IPS DF 6.9 (cell line): ENCODE results near the gene L3HYPDH.

Experiments
- DNase-seq: peaks from one replicate; pipeline ENCODE4 v3.0.0-alpha.2; 2013; ENCODE audit warnings: low read depth, low spot score
- H3K27ac ChIP-seq: one replicate; pipeline ENCODE4 v1.5.1; 2013; ENCODE audit warnings: low read length, control low read depth
- H3K27me3 ChIP-seq: 2 replicates; pipeline ENCODE4 v1.6.1; 2013; ENCODE audit warnings: mild to moderate bottlenecking, low read length; ENCODE audit not compliant: control insufficient read depth, insufficient read depth
- H3K36me3 ChIP-seq: 2 replicates; pipeline ENCODE4 v1.6.1; 2013; ENCODE audit warnings: low read length; ENCODE audit not compliant: control insufficient read depth, insufficient read depth
- H3K4me1 ChIP-seq: 2 replicates; pipeline ENCODE4 v1.6.1; 2013; ENCODE audit warnings: low read length; ENCODE audit not compliant: control insufficient read depth, insufficient read depth
- H3K4me3 ChIP-seq: 2 replicates; pipeline ENCODE4 v1.5.1; 2013; ENCODE audit warnings: mild to moderate bottlenecking, low read length
- H3K9me3 ChIP-seq: 2 replicates; pipeline ENCODE4 v1.6.1; 2013; ENCODE audit warnings: low read length, inconsistent platforms; ENCODE audit not compliant: control insufficient read depth, insufficient read depth
- WGBS: extraction: QIAGEN DNeasy Blood & Tissue Kit; methylation state at CpG from one replicate; pipeline ENCODE4 v1.1.7; 2013; ENCODE audit warnings: mixed read lengths, missing lambda C conversion rate; ENCODE audit not compliant: insufficient read length, insufficient coverage; 5-methylcytosine and 5-hydroxymethylcytosine counted together

The L3HYPDH gene

GRCh38 chr14:59483819-59484638 lies at the start of gene L3HYPDH, which contains the start of gene JKAMP:
Gene L3HYPDH, minus strand, starts transcription at chr14:59484408. Its CDS starts 92 bp downstream, at chr14:59484316.
Gene JKAMP, plus strand, starts transcription at chr14:59484517. Its CDS starts 73 bp downstream, at chr14:59484590.
- H3K4me1 ChIP-seq, result no peaks in the 10 kb centered on the region
- H3K27me3 ChIP-seq, result no peaks in the 10 kb centered on the region
- H3K9me3 ChIP-seq, result no peaks in the 10 kb centered on the region
- DNase-seq, result peak; percentile 92
- no CpG with 5 or more reads among the region's 92 CpGs for WGBS
- H3K4me3 ChIP-seq, result peak within 1 kb of the TSS; percentile 69
- H3K27ac ChIP-seq, result no peak within 1 kb of the TSS
- H3K36me3 ChIP-seq, result no peaks in the 10 kb centered on the region; the same call in 1 of the 2 replicates

GRCh38 chr14:59532419-59532818 lies 48.2 kb upstream of the L3HYPDH start:
- H3K27me3 ChIP-seq, result no peaks in the 10 kb centered on the region
- H3K36me3 ChIP-seq, result no peaks in the 10 kb centered on the region
- H3K4me3 ChIP-seq, result no peak overlapping the region
- H3K4me1 ChIP-seq, result no peaks in the 10 kb centered on the region
- no peaks in the 10 kb centered on the region for H3K9me3 ChIP-seq
- WGBS, result no CpG with 5 or more reads among the region's 1 CpG
- H3K27ac ChIP-seq, result no peak overlapping the region
- DNase-seq, result no peak

- no peak for DNase-seq
- Histone ChIP-seq H3K36me3 (no peaks in the 10 kb centered on the region), H3K27me3 (no peaks in the 10 kb centered on the region), H3K9me3 (no peaks in the 10 kb centered on the region), H3K27ac (no peak overlapping the region), H3K4me3 (no peak overlapping the region), H3K4me1 (no peaks in the 10 kb centered on the region)
Measured at GRCh38 chr14:59530349-59530748, 46.1 kb upstream of the L3HYPDH start.

- H3K4me3 ChIP-seq, result no peak overlapping the region
- DNase-seq, result no peak
- no peaks in the 10 kb centered on the region for H3K36me3 ChIP-seq
- no peaks in the 10 kb centered on the region for H3K9me3 ChIP-seq
- H3K27me3 ChIP-seq, result no peaks in the 10 kb centered on the region
- no CpG with 5 or more reads among the region's 2 CpGs for WGBS
- no peaks in the 10 kb centered on the region for H3K4me1 ChIP-seq
- H3K27ac ChIP-seq, result no peak overlapping the region
Measured at GRCh38 chr14:59529189-59529588, 45.0 kb upstream of the L3HYPDH start.

- DNase-seq, result no peak
- Histone ChIP-seq H3K9me3 (no peaks in the 10 kb centered on the region), H3K36me3 (no peaks in the 10 kb centered on the region), H3K4me1 (no peaks in the 10 kb centered on the region), H3K27me3 (no peaks in the 10 kb centered on the region), H3K4me3 (no peak overlapping the region), H3K27ac (no peak overlapping the region)
- no CpG with 5 or more reads among the region's 3 CpGs for WGBS
Measured at GRCh38 chr14:59520224-59520623, 36.0 kb upstream of the L3HYPDH start.

- DNase-seq, result peak; percentile 29
Measured at GRCh38 chr14:59511916-59512575, 27.8 kb upstream of the L3HYPDH start.

GRCh38 chr14:59510966-59511365 lies 26.8 kb upstream of the L3HYPDH start:
- H3K36me3 ChIP-seq, result no peaks in the 10 kb centered on the region
- H3K27ac ChIP-seq, result no peak overlapping the region
- WGBS, result no CpG with 5 or more reads among the region's 3 CpGs
- no peak overlapping the region for H3K4me3 ChIP-seq
- no peak for DNase-seq
- H3K4me1 ChIP-seq, result no peaks in the 10 kb centered on the region
- no peaks in the 10 kb centered on the region for H3K9me3 ChIP-seq
- no peaks in the 10 kb centered on the region for H3K27me3 ChIP-seq

More at GRCh38 chr14:59511916-59512575, 27.8 kb upstream of the L3HYPDH start:
- H3K27ac ChIP-seq, result no peak overlapping the region
- H3K9me3 ChIP-seq, result no peaks in the 10 kb centered on the region
- no peaks in the 10 kb centered on the region for H3K27me3 ChIP-seq
- H3K4me3 ChIP-seq, result no peak overlapping the region
- no CpG with 5 or more reads among the region's 4 CpGs for WGBS
- H3K36me3 ChIP-seq, result no peaks in the 10 kb centered on the region
- H3K4me1 ChIP-seq, result no peaks in the 10 kb centered on the region

GRCh38 chr14:59510001-59510400 lies 25.8 kb upstream of the L3HYPDH start:
- DNase-seq, result no peak
- no peak overlapping the region for H3K4me3 ChIP-seq
- WGBS, result no CpG with 5 or more reads among the region's 2 CpGs
- no peaks in the 10 kb centered on the region for H3K36me3 ChIP-seq
- no peaks in the 10 kb centered on the region for H3K4me1 ChIP-seq
- no peaks in the 10 kb centered on the region for H3K27me3 ChIP-seq
- no peaks in the 10 kb centered on the region for H3K9me3 ChIP-seq
- H3K27ac ChIP-seq, result no peak overlapping the region

- no peaks in the 10 kb centered on the region for H3K4me1 ChIP-seq
- H3K27me3 ChIP-seq, result no peaks in the 10 kb centered on the region
- no peaks in the 10 kb centered on the region for H3K9me3 ChIP-seq
- H3K36me3 ChIP-seq, result no peaks in the 10 kb centered on the region
- no peak for DNase-seq
- no peak overlapping the region for H3K27ac ChIP-seq
- H3K4me3 ChIP-seq, result no peak overlapping the region
- no CpG with 5 or more reads among the region's 3 CpGs for WGBS
Measured at GRCh38 chr14:59509101-59509500, 24.9 kb upstream of the L3HYPDH start.

- H3K4me1 ChIP-seq, result no peaks in the 10 kb centered on the region
- H3K9me3 ChIP-seq, result no peaks in the 10 kb centered on the region
- WGBS, result no CpG with 5 or more reads among the region's 3 CpGs
- no peak overlapping the region for H3K4me3 ChIP-seq
- H3K27me3 ChIP-seq, result no peaks in the 10 kb centered on the region
- no peaks in the 10 kb centered on the region for H3K36me3 ChIP-seq
- DNase-seq, result no peak
- no peak overlapping the region for H3K27ac ChIP-seq
Measured at GRCh38 chr14:59507752-59508103, 23.5 kb upstream of the L3HYPDH start.
